Measurements from ENCODE around the gene S100Z. TPM values are rescaled to one million over a fixed set of nuclear protein-coding genes. Genes with fewer than 3 reads are reported as not detected.
"Not testable (repeated sequence)": the region's sequence is repeated elsewhere in the genome, so short reads cannot be mapped to it uniquely, and the experiment has no call there.

The S100Z gene
- total RNA-seq, 1 donor from 2014 or later: not detected

DNA sequence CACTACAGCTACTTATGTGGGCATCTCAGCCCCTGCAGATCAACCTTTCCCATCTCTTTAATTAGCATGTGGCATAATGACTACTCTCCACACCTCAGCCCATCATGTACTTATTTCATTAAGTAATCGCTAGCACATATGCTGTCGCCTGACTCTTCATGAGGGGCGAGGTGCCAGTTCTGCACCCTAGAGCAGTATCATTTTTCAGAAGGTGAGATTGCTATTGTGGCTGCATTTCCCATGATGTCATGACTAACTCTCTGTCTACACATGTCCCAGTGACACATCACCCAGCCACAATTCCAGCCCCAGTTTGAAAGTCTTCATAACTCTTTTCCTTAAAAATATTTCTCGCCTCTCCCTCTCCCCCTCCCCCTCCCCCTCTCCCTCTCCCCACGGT, 38.6 kb upstream of the S100Z start:
- Histone ChIP-seq H3K27ac (replicated peaks) (no peak overlapping the region), H3K9me3 (replicated peaks) (no peaks in the 10 kb centered on the region), H3K27me3 (ENCODE audit: low read depth) (peaks cover 7% of the 10 kb centered on the region), H3K4me1 (no peaks in the 10 kb centered on the region), H3K4me3 (no peak overlapping the region), H3K36me3 (no peaks in the 10 kb centered on the region)
- intact Hi-C loops (cut with micrococcal nuclease): no loop called here
- TF ChIP-seq, protein P1, sequence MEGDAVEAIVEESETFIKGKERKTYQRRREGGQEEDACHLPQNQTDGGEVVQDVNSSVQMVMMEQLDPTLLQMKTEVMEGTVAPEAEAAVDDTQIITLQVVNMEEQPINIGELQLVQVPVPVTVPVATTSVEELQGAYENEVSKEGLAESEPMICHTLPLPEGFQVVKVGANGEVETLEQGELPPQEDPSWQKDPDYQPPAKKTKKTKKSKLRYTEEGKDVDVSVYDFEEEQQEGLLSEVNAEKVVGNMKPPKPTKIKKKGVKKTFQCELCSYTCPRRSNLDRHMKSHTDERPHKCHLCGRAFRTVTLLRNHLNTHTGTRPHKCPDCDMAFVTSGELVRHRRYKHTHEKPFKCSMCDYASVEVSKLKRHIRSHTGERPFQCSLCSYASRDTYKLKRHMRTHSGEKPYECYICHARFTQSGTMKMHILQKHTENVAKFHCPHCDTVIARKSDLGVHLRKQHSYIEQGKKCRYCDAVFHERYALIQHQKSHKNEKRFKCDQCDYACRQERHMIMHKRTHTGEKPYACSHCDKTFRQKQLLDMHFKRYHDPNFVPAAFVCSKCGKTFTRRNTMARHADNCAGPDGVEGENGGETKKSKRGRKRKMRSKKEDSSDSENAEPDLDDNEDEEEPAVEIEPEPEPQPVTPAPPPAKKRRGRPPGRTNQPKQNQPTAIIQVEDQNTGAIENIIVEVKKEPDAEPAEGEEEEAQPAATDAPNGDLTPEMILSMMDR (IDR thresholded peaks at IDR 0.05; ENCODE audit: borderline replicate concordance): no peak
- no peak for DNase-seq

DNA sequence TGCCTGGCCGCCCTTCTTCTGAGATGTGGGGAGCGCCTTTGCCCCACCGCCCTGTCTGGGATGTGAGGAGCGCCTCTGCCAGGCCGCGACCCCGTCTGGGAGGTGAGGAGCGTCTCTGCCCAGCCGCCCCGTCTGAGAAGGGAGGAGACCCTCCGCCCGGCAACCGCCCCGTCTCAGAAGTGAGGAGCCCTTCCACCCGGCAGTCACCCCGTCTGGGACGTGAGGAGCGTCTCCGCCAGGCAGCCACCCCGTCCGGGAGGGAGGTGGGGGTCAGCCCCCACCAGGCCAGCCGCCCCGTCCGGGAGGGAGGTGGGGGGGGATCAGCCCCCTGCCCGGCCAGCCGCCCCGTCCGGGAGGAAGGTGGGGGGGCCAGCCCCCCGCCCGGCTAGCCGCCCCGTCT, 37.6 kb upstream of the S100Z start:
- H3K9me3 ChIP-seq (replicated peaks); H3K4me3 ChIP-seq; intact Hi-C loops (cut with micrococcal nuclease); H3K27me3 ChIP-seq (ENCODE audit: low read depth); H3K36me3 ChIP-seq; H3K27ac ChIP-seq (replicated peaks); H3K4me1 ChIP-seq; DNase-seq: not testable (repeated sequence)

GRCh38 chr5:76813982-76814562, 35.7 kb upstream of the S100Z start:
- H3K36me3 ChIP-seq: no peaks in the 10 kb centered on the region
- no peaks in the 10 kb centered on the region for H3K9me3 ChIP-seq (replicated peaks)
- intact Hi-C loops (cut with micrococcal nuclease): no loop called here
- no peak overlapping the region for H3K4me3 ChIP-seq
- H3K27ac ChIP-seq (replicated peaks): no peak overlapping the region
- TF ChIP-seq, protein P1 (IDR thresholded peaks at IDR 0.05; ENCODE audit: borderline replicate concordance): no peak
- no peak for DNase-seq
- peaks cover 19% of the 10 kb centered on the region for H3K27me3 ChIP-seq (ENCODE audit: low read depth)
- H3K4me1 ChIP-seq: peaks cover 8% of the 10 kb centered on the region

GRCh38 chr5:76816110-76816831, 33.5 kb upstream of the S100Z start:
- no peak overlapping the region for H3K4me3 ChIP-seq
- no peaks in the 10 kb centered on the region for H3K36me3 ChIP-seq
- DNase-seq: no peak
- peaks cover 41% of the 10 kb centered on the region for H3K27me3 ChIP-seq (ENCODE audit: low read depth)
- no peaks in the 10 kb centered on the region for H3K9me3 ChIP-seq (replicated peaks)
- intact Hi-C loops (cut with micrococcal nuclease): no loop called here
- TF ChIP-seq, protein P1 (IDR thresholded peaks at IDR 0.05; ENCODE audit: borderline replicate concordance): no peak
- peaks cover 19% of the 10 kb centered on the region for H3K4me1 ChIP-seq
- no peak overlapping the region for H3K27ac ChIP-seq (replicated peaks)

DNA sequence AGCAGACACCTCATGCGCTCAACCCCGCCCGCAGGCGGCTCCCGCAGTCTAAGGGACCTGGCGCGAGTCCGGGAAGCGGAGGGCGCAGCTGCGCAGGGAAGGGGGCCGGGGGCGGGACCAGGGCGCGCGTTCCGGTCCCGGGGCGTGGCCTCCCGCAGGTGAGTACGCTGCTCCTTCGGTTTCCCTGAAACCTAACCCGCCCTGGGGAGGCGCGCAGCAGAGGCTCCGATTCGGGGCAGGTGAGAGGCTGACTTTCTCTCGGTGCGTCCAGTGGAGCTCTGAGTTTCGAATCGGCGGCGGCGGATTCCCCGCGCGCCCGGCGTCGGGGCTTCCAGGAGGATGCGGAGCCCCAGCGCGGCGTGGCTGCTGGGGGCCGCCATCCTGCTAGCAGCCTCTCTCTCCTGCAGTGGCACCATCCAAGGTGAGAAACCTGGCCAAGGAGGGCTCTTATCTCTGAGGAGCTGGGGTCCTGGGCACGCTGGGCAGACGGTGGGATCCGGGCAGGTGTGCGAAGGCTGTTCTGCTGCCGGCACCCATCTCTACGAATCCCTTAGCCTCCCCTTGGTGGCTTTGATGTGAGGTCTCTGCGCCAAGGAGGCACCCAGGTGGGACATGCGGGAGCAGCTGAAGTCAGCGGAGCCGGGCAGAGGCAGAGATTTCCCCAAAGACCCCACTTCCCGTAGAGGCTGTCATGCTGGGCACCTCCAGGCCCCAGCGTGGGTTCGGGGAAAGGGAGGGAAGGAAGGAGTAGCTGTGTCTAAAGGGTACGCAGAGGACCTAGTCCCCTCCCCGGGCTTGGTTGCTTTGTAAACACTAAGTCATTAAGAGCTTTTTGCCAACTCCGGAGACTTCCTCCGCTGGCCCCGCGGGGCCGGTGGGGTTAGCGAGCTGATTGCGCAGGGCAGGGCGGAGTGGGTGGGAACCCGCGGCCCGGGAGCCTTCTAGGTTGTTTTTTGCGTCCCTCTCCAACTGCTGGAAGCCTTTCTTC, 30.7 kb upstream of the S100Z start, which contains the start of gene F2RL1:
Gene F2RL1, plus strand, starts transcription at position 187 of the 988 bp plus-strand sequence. Its CDS starts 153 bp downstream, at position 340.
- Histone ChIP-seq H3K9me3 (replicated peaks) (peaks cover under 1% of the 10 kb centered on the region), H3K4me3 (peak within 1 kb of the TSS; percentile 74), H3K4me1 (peaks cover 19% of the 10 kb centered on the region), H3K27ac (replicated peaks) (peak within 1 kb of the TSS; percentile 76), H3K27me3 (ENCODE audit: low read depth) (peaks cover 59% of the 10 kb centered on the region), H3K36me3 (no peaks in the 10 kb centered on the region)
- TF ChIP-seq, protein P1 (IDR thresholded peaks at IDR 0.05; ENCODE audit: borderline replicate concordance): no peak
- DNase-seq: peak; percentile 69
- intact Hi-C loops (cut with micrococcal nuclease): no loop called here
